HK-2 (cell line): ENCODE results near the gene CMTM4.

Experiments
- DNase-seq: peaks from one replicate; pipeline ENCODE4 v3.0.0-alpha.2; 2018; ENCODE audit not compliant: unreplicated experiment

Gene CMTM4

GRCh38 chr16:66673691-66674090 is 22.9 kb downstream of the CMTM4 start:
- DNase-seq: no peak

- DNase-seq: no peak
Measured at GRCh38 chr16:66670691-66671388, 25.7 kb downstream of the CMTM4 start.

DNA sequence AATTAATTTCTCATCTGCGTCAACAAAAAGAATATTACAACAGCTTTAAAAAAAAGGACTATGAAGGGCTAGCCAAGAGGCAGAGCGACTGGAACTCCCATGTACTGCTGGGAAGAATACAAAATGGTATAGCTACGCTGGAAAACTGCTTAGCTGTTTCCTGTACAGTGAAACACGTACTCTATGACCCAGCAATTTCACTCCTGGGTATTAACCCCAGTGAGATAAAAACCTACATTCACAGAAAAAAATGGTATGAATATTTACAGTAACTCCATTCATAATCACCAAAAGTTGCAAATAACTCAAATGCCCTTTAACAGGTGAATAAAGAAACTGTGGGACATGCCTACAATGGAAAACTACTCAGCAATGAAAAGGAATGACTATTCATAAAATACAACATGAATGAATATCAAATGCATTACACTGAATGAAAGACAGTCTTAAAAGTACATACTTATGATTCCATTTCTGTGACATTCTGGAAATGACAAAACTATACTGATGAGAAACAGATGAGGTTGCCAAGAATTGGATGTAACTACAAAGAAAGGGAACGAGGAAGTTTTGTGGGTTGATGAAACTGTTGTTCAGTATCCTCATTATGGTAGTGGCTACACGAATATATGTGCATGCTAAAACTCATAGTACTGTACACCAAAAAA is 27.6 kb downstream of the CMTM4 start:
- DNase-seq: no peak

DNA sequence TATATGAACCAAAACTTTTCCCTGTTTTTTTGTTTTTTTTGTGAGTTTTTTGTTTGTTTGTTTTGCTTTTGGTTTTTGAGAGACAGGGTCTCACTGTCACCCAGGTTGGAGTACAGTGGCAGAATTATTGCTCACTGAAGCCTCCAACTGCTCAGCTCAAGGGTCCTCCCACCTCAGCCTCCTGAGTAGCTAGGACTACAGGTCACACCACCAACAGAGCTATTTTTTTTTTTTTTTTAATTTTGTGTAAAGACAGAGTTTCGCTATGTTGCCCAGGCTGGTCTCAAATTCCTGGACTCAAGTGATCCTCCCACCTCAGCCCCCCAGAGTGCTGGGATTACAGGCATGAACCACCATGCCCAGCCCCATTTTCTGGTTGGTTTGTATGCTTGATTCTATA is 28.6 kb downstream of the CMTM4 start:
- DNase-seq: no peak

DNA sequence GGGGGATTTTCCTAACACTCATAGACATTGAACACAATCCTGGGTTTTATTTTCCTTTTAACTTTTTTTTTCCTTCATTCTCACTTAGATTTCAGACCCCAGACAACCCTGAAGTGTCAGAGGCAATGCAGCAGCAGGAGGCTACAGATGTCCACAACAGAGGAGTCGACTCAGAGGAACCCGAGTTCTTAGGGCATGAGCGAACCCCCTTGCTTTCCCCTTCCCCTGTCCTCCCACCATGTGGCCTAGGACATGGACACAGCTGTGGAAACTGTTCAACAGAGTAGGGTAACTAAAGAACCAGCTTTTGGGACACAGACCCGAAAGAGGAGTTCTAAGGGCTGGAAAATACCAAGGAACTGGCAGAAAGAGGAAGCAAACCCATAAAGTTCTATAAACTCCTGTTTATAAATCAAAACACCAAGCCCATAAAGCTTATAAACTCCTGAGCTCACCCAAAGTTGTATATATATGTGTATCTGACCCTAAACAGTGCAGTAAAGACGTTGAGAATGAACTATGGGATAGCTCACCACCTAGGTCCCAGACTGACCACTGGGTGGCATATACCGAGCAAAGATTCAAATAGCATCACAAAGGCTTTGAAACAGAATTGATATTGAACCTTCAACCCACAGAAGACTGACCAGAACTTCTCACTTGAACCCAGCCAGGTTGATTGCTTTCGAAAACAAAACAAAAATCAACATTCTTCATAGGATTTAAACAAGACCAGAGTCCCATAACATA is 33.9 kb downstream of the CMTM4 start:
- no peak for DNase-seq

- peak; percentile 26 for DNase-seq
Measured at GRCh38 chr16:66661671-66662346, 34.7 kb downstream of the CMTM4 start.

GRCh38 chr16:66661210-66661560 is 35.4 kb downstream of the CMTM4 start:
- DNase-seq: no peak

- peak; percentile 86 for DNase-seq
Measured at GRCh38 chr16:66660422-66661209, 35.9 kb downstream of the CMTM4 start.

DNA sequence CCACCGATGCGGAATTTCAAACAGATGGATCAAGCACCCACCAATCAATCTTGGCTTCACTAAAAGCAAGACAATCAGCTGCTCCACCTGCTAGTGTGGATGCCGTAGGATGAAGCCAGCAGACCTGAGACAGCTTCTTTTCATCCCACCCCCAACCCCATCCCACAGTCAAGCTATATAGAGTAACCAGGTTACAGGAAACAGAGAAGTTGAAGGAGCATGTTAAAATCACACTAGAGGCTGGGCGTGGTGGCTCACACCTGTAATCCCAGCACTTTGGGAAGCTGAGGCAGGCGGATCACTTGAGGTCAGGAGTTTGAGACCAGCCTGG is 37.7 kb downstream of the CMTM4 start:
- DNase-seq: no peak

DNA sequence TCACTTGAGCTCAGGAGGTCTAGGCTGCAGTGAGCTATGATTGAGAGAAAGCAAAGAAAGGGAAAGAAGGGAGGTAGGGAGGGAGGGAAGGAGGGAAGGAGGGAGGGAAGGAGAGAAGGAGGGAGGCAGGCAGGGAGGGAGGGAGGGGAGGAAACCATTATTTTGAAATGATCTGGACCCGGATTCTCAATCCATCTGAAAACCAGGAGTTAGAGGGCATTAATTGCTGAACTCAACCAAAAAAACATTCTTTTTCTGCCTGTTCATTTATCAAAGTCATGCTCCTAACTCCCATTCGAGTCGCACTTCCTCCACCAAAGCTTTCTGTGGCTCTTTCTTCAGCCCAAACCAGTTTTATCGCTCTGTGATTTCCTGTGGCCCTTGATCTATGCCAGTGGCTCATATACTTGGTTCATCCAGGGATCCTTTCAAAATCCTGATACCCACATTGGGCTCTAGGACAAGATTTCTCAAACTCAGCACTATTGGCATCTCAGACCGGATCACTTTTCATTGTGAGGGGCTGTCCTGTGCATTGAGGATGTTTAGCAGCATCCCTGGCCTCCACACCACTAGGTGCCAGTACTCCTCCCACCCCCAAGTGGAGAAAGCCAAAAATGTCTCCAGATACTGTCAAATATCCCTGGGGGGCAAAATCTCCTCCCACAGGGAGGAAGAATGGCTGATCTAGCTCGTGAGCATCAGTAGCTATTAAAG is 38.2 kb downstream of the CMTM4 start:
- DNase-seq: no peak

- DNase-seq: no peak
Measured at GRCh38 chr16:66656547-66656946, 40.0 kb downstream of the CMTM4 start.

DNA sequence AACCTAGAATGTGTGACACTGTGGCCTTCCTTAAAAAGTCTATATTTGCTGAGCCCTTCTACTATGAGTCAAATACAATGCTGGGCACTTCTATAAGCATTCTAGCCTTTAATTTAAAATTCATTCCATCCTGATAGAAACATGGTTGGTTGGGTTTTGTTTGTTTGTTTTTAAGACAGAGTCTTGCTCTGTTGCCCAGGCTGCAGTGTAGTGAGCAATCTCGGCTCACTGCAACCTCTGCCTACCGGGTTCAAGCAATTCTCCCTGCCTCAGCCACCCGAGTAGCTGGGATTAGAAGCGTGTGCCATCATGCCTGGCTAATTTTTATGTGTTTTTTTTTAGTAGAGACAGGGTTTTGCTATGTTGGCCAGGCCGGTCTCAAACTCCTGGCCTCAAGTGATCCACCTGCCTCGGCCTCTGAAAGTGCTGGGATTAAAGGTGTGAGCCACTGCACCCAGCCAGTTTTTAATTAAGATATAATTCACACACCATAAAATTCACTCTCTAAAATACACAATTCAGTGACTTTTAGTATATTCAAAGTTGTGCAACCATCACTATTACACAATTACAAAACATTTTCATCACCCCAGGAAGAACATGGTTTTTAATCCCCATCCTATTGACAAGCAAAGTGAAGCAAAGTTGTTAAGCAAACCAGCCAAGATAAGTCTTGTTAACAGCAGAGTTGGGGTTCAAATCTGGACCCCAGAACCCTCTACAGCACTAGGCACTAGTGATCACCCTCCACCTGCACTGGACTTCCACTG is 42.8 kb downstream of the CMTM4 start:
- DNase-seq: no peak

- DNase-seq: no peak
Measured at GRCh38 chr16:66652661-66653360, 43.7 kb downstream of the CMTM4 start.

GRCh38 chr16:66651965-66652364 is 44.6 kb downstream of the CMTM4 start:
- DNase-seq: no peak

DNA sequence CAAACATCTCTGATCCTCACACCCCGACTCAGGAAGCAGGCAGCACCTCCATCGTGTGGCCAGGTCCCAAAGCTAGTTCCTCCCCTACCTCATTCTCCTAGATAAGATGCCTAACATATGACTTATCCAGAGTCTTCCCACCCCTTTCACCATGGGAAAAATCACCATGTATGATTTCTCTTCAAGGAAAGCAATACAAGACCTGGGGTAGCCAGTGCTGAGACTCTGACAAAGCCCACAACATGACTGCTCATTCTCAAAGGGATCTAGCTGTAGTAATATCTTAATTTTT is 45.1 kb downstream of the CMTM4 start:
- no peak for DNase-seq

DNA sequence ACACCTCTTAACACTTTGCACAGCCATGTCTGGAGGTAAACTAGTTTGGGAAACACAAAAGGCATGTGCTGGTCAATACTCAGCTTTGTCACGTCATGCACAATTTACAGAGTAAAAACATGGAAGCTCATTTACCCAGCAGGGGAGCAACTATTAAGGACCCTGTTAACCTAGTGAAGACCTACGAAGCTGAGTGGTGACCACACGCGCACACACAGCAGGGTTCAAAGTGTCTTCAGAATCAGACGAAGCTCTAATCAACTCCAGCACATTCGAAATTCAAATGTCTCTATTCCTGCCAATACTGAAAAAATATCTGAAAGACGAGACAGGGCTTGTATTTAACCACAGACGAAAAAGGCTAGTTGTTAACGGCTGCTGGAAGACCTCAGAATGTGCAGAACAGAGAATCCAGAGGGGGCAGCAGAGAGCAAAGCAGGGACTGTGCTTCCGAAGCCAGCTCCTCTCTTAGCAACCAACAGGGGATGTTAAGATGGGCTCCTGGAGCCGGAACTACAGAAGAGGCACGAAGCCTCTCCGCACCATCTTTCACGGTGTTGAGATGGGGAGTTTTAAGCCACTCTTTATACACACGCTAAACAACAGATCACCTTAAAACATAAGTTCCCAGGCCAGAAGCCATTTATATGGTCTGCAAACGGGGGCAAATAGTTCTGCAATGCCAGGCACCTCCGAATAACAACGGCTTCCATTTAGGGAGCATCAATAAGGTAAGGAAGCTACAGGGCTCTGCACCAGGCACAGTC is 45.7 kb downstream of the CMTM4 start:
- DNase-seq: peak; percentile 60

GRCh38 chr16:66649636-66650205 is 46.8 kb downstream of the CMTM4 start:
- DNase-seq: no peak

DNA sequence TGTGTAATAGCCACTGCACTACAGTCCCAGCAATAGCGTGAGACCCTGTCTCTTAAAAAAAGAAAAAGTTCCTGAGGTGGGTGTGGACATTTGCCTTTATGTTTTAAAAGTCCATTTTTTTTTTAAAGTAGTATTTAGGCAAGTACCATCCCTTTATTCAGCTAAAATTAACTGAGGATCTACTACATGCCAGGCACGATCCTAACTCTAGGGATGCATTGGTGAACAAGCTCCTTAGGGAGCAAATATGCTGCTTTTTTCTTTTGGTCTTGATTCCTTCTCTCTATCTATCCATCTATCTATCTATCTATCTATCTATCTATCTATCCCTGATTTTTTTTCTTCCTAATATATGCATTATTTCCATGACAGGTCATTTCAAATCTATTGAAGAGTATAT is 47.4 kb downstream of the CMTM4 start:
- no peak for DNase-seq

- no peak for DNase-seq
Measured at GRCh38 chr16:66647866-66648265, 48.7 kb downstream of the CMTM4 start.
